GM12801 (cell line): ENCODE data around the gene ZNF579.

ENCODE experiments used
- TF ChIP-seq, protein P1 (sequence below): IDR thresholded peaks from one replicate; pipeline ENCODE4 v1.5.1; 2011; ENCODE audit warnings: control low read depth; ENCODE audit not compliant: insufficient read length; ENCODE audit errors: extremely low read depth

The ZNF579 gene

DNA sequence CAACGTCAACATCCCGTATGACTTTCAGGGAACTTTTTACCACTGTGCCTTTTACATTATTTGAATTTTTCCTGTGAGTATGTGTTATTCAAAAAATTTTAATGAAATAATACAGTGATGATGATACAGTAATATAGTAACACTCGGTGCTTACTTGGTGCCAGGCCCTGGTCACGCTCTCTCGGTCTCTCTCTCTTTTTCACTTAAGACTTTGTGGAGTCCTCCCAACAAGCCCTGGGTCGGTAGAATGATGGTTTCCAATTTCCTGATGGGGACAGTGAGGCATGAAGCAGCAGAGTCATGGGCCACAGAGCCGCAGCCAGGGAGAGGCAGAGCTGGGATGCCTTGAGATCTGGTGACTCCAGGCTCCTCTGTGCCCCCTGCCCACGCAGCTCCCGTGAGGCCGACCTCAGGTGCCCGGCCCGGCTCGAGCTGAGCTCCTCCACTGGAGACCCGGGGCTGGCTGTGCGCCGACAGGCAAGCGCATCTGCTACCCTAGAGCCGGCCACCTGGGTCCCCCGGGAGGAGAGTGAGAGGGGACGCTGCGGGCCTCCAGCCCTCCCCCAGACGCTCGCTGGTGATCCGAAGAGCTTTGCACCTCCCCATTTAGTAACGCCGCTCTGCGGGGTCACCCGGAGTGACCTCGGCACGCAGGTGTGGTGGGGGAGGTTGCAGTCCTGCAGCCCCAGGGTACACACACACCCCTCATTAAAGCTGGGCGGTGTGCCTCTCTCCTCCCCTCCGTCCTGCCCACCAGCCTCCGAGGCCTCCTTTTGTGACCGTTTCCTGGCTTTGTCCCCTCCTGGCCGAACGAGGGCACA, 30.9 kb downstream of the ZNF579 start:
- TF ChIP-seq, protein P1, sequence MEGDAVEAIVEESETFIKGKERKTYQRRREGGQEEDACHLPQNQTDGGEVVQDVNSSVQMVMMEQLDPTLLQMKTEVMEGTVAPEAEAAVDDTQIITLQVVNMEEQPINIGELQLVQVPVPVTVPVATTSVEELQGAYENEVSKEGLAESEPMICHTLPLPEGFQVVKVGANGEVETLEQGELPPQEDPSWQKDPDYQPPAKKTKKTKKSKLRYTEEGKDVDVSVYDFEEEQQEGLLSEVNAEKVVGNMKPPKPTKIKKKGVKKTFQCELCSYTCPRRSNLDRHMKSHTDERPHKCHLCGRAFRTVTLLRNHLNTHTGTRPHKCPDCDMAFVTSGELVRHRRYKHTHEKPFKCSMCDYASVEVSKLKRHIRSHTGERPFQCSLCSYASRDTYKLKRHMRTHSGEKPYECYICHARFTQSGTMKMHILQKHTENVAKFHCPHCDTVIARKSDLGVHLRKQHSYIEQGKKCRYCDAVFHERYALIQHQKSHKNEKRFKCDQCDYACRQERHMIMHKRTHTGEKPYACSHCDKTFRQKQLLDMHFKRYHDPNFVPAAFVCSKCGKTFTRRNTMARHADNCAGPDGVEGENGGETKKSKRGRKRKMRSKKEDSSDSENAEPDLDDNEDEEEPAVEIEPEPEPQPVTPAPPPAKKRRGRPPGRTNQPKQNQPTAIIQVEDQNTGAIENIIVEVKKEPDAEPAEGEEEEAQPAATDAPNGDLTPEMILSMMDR = no peak

DNA sequence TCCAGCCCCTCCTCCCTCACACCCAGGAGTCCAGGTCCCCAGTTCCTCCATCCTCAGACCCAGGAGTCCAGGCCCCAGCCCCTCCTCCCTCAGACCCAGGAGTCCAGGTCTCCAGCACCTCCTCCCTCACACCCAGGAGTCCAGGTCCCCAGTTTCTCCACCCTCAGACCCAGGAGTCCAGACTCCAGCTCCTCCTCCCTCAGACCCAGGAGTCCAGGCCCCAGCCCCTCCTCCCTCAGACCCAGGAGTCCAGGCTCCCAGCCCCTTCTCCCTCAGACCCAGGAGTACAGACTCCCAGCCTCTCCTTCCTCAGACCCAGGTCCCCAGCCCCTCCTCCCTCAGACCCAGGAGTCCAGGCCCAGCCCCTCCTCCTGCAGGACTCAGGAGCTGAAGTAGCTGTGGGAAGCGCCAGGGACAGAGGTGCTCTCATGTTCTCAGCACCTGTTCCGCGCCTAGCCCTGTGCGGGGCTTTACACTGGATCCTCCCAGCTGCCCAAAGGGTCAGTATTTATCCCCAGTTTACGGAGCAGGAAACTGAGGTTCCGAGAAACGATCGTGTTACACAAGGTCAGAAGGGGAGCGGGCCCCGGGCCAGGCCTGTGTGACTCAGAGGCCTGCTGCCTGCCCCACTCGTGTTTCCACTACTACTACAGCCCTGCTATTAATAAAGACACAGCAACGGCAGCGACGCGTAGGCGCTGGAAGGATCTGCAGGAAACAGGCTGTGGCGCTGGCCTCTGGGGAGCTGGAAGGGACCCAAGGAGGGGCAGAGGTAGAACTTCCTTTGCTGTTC, 33.6 kb downstream of the ZNF579 start:
- TF ChIP-seq, protein P1 = no peak

DNA sequence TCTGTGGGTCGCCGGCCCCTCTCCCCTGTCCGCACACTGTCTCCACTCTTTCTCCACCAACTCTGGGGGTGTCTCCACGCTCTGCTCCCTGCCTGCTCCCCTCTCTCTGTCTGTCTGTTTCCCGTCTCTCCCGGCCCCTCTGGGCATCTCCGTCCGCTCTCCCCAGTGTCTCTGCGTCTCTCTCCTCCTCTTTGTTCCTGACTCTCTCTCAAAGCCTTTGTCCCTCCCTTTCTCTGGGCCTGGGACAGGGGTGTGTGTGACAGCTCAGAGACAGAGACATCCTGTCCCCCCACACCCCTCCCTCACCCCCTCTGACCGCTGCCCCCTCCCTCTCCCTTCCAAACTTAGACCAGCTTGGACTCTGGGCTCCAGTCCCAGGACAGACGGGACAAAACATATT, 34.6 kb downstream of the ZNF579 start:
- TF ChIP-seq, protein P1 = no peak

DNA sequence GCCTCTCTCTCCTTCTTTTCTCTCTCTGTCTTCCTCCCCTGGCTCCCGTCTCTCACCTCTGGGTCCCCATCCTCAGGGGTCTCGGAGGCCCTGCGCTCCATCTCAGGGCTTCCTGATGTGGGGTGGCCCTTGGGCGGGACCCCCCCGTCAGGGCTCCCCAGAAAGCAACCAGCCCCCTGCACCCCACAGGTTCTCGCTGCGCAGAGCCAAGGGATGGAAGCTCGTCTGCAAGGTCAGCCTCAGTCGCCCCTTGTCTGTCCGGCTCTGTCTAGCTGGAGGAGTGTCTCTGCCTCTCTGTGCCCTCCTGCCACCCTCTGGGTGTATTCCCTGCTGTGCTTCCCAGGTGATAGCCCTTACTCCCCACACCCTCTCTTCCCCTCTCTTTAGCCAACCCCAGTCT, 35.2 kb downstream of the ZNF579 start, which contains the start of gene SBK3:
SBK3 (minus strand) TSS at position 101 of the 400 bp plus-strand sequence; CDS start at position 101, 0 bp downstream.
- TF ChIP-seq, protein P1 = no peak

DNA sequence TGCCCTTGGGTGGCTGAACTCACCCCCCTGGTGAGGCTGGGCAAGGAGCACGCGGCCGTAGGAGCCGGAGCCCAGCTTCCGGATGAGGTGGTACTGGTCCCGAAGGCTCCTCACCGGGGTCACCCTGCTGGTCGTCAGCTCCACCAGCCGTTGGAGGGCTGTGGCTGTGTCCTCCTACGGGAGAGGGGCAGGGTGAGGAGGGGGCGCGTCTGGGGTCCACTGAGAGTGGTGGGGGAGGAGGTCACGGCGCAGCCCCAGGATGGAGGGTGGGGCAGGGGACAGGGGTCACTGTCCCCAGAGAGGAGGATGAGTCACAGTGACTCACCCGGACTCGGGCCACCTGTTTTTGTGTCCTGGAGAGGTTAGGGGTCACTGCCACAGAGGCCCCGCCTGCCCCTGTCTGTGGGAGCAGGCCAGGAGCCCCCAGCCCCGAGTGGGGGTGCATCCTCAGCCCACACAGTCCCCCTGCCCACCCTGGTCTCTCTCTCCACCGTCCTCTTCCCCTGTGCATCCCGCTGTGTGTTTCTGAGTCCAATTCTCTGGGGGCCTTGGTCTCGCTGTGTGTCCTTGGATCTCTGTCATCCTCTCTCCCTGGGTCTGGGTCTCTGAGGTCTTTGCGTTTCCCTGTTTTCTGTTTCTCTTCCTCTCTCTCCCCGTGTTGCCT, 35.7 kb downstream of the ZNF579 start:
- TF ChIP-seq, protein P1 = no peak

DNA sequence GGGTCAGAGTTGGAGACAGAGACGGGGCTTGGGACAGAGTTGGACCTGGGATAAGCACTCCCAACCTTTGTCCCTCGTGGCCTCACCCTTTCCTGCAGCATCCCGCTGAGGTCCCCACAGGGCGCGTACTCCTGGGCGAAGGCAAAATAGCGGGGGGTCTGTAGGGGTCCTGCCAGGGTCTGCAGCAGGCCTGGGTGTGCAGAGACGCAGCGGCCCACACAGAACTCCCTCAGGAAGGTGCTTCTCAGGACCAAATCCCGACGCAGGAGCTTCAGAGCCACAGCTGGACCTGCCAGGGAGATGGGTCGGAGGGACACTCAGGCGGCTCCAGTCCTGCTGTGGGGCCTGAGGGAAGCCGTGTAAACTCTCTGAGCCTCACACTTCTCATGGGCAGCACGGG, 36.6 kb downstream of the ZNF579 start:
- TF ChIP-seq, protein P1 = no peak

DNA sequence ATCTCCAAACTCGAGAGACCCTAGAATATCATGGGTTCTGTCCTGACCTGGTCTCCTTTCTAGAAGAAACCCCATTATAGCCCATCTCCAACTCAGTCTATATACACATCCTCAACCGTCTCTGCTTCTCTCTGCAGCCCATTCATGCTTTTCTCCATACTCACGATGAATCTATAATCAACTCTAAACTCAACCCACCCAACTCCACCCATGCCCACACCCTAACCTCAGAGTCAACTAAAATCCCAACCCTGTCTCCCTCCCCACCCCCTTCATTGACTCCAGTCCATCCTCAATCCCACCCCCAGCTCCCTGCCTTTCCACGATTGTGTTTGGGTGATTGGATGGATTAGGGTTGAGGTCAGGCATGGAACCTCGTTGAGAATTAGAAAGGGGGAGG, 37.1 kb downstream of the ZNF579 start:
- TF ChIP-seq, protein P1 = no peak
